A549 (cell line): ENCODE measurements around the gene GRID2.

Experiments used
- EP300 ChIP-seq, 2 experiments: fragments of >200 bp; sonication (Bioruptor Twin); formaldehyde crosslinking; IDR thresholded peaks; 2 replicates in 1 of 2; 3 replicates in 1 of 2; pipeline ENCODE4 v1.6.1; 2016 to 2017
- ESRRA ChIP-seq: fragments of 150-350 bp; IDR thresholded peaks from 2 replicates; pipeline ENCODE4 v1.6.1; 2014; ENCODE audit warnings: mild to moderate bottlenecking, low read length, borderline replicate concordance
- KDM5A ChIP-seq: fragments of 200-600 bp; sonication (generic); IDR thresholded peaks from 2 replicates; pipeline ENCODE4 v1.6.1; 2016; ENCODE audit warnings: antibody characterized with exemption, mild to moderate bottlenecking
- MAFK ChIP-seq: fragments of 450-650 bp; IDR thresholded peaks from 2 replicates; pipeline ENCODE4 v1.6.1; 2014; ENCODE audit not compliant: partially characterized antibody
- MYC ChIP-seq: IDR thresholded peaks from 2 replicates; pipeline ENCODE4 v1.6.1; 2012; ENCODE audit warnings: mild to moderate bottlenecking, inconsistent platforms, low read length, improper control_type of control experiment, borderline replicate concordance
- PHF8 ChIP-seq: fragments of 200-600 bp; sonication (generic); IDR thresholded peaks from 2 replicates; pipeline ENCODE4 v1.6.1; 2016; ENCODE audit warnings: low read depth, mild to moderate bottlenecking, antibody characterized with exemption, moderate library complexity, borderline replicate concordance
- POLR2A ChIP-seq: IDR thresholded peaks from 2 replicates; pipeline ENCODE4 v1.6.1; 2012; ENCODE audit warnings: mild to moderate bottlenecking, low read length
- RAD21 ChIP-seq, 2 experiments: fragments of >200 bp in 1 of 2; sonication (Bioruptor Twin) in 1 of 2; formaldehyde crosslinking in 1 of 2; IDR thresholded peaks in 1 of 2; conservative IDR thresholded peaks in 1 of 2; 2 replicates in 1 of 2; 3 replicates in 1 of 2; pipeline ENCODE4 v1.6.1; 2012 to 2018; ENCODE audit warnings: inconsistent platforms in 1 of 2
- RFX5 ChIP-seq: fragments of 450-650 bp; IDR thresholded peaks from 2 replicates; pipeline ENCODE4 v1.7.1; 2014; ENCODE audit warnings: antibody characterized with exemption, mild to moderate bottlenecking, moderate library complexity
- TP53 ChIP-seq: fragments of 250-450 bp; sonication (Bioruptor Pico); IDR thresholded peaks from 2 replicates; pipeline ENCODE4 v1.5.0; 2021; ENCODE audit warnings: mild to moderate bottlenecking, moderate library complexity
- TF ChIP-seq, protein P1 (sequence below): fragments of >200 bp; sonication (Bioruptor Twin); formaldehyde crosslinking; IDR thresholded peaks from 3 replicates; pipeline ENCODE4 v1.5.1; 2016
- TF ChIP-seq, protein P2 (sequence below): fragments of 200-600 bp; sonication (generic); IDR thresholded peaks from 2 replicates; pipeline ENCODE4 v1.6.1; 2016; ENCODE audit warnings: antibody characterized with exemption, mild to moderate bottlenecking, moderate library complexity
- TF ChIP-seq, protein P3 (sequence below): IDR thresholded peaks from 2 replicates; pipeline ENCODE4 v1.6.1; 2012
- TF ChIP-seq, protein P4 (sequence below): fragments of 450-650 bp; IDR thresholded peaks from 2 replicates; pipeline ENCODE4 v1.6.1; 2014; ENCODE audit warnings: antibody characterized with exemption

DNA sequence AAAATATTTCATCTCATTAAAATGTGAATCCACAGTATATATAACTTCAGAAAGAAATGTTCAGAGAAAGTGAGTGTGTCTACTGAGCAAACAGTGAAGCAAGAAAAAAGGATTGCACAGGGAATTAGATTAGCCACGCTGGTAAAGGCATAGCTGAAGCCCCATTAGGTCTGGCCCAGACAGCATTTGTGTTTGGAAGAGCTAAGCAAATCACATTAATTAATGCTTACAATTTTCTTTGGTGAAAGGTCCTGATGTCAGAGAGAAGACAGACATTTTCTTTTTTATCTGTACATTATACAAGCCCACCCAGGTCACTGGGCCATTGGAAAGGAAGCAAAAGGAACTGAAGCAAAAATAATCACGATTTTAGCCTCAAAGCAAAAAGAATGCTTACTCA is 354.6 kb downstream of the GRID2 start:
- TF ChIP-seq POLR2A, result no peak
- TF ChIP-seq, protein P1, sequence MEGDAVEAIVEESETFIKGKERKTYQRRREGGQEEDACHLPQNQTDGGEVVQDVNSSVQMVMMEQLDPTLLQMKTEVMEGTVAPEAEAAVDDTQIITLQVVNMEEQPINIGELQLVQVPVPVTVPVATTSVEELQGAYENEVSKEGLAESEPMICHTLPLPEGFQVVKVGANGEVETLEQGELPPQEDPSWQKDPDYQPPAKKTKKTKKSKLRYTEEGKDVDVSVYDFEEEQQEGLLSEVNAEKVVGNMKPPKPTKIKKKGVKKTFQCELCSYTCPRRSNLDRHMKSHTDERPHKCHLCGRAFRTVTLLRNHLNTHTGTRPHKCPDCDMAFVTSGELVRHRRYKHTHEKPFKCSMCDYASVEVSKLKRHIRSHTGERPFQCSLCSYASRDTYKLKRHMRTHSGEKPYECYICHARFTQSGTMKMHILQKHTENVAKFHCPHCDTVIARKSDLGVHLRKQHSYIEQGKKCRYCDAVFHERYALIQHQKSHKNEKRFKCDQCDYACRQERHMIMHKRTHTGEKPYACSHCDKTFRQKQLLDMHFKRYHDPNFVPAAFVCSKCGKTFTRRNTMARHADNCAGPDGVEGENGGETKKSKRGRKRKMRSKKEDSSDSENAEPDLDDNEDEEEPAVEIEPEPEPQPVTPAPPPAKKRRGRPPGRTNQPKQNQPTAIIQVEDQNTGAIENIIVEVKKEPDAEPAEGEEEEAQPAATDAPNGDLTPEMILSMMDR, result no peak
- no peak for TF ChIP-seq TP53 (CRISPR knock-in tag)
- TF ChIP-seq, protein P2, sequence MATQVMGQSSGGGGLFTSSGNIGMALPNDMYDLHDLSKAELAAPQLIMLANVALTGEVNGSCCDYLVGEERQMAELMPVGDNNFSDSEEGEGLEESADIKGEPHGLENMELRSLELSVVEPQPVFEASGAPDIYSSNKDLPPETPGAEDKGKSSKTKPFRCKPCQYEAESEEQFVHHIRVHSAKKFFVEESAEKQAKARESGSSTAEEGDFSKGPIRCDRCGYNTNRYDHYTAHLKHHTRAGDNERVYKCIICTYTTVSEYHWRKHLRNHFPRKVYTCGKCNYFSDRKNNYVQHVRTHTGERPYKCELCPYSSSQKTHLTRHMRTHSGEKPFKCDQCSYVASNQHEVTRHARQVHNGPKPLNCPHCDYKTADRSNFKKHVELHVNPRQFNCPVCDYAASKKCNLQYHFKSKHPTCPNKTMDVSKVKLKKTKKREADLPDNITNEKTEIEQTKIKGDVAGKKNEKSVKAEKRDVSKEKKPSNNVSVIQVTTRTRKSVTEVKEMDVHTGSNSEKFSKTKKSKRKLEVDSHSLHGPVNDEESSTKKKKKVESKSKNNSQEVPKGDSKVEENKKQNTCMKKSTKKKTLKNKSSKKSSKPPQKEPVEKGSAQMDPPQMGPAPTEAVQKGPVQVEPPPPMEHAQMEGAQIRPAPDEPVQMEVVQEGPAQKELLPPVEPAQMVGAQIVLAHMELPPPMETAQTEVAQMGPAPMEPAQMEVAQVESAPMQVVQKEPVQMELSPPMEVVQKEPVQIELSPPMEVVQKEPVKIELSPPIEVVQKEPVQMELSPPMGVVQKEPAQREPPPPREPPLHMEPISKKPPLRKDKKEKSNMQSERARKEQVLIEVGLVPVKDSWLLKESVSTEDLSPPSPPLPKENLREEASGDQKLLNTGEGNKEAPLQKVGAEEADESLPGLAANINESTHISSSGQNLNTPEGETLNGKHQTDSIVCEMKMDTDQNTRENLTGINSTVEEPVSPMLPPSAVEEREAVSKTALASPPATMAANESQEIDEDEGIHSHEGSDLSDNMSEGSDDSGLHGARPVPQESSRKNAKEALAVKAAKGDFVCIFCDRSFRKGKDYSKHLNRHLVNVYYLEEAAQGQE, result no peak
- no peak for TF ChIP-seq EP300 (IDR thresholded peaks at IDR 0.05)
- TF ChIP-seq, protein P3, sequence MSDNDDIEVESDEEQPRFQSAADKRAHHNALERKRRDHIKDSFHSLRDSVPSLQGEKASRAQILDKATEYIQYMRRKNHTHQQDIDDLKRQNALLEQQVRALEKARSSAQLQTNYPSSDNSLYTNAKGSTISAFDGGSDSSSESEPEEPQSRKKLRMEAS, result no peak
- TF ChIP-seq PHF8, result no peak
- no peak for TF ChIP-seq KDM5A
- TF ChIP-seq, protein P4, sequence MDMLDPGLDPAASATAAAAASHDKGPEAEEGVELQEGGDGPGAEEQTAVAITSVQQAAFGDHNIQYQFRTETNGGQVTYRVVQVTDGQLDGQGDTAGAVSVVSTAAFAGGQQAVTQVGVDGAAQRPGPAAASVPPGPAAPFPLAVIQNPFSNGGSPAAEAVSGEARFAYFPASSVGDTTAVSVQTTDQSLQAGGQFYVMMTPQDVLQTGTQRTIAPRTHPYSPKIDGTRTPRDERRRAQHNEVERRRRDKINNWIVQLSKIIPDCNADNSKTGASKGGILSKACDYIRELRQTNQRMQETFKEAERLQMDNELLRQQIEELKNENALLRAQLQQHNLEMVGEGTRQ, result no peak
- TF ChIP-seq MAFK, result no peak
- TF ChIP-seq ESRRA, result no peak
- TF ChIP-seq RAD21 (conservative IDR thresholded peaks at IDR 0.05 in 1 of 2, IDR thresholded peaks at IDR 0.05 in 1 of 2), result no peak
- no peak for TF ChIP-seq RFX5
- TF ChIP-seq MYC, result no peak
